HG03280 (cell line): Measurements from ENCODE around the gene ZMYND11.
A peak's percentile ranks its signal among the peaks of the same experiment; 100 is the strongest.
"Not testable (repeated sequence)": the region's sequence is repeated elsewhere in the genome, so short reads cannot be mapped to it uniquely, and the experiment has no call there.

Experiments
- ATAC-seq: cut with Tn5 transposase; IDR thresholded peaks from one replicate; pipeline ENCODE4 v1.9.1; 2021; ENCODE audit warnings: mild to moderate bottlenecking, moderate library complexity; ENCODE audit not compliant: unreplicated experiment

ZMYND11 gene

DNA sequence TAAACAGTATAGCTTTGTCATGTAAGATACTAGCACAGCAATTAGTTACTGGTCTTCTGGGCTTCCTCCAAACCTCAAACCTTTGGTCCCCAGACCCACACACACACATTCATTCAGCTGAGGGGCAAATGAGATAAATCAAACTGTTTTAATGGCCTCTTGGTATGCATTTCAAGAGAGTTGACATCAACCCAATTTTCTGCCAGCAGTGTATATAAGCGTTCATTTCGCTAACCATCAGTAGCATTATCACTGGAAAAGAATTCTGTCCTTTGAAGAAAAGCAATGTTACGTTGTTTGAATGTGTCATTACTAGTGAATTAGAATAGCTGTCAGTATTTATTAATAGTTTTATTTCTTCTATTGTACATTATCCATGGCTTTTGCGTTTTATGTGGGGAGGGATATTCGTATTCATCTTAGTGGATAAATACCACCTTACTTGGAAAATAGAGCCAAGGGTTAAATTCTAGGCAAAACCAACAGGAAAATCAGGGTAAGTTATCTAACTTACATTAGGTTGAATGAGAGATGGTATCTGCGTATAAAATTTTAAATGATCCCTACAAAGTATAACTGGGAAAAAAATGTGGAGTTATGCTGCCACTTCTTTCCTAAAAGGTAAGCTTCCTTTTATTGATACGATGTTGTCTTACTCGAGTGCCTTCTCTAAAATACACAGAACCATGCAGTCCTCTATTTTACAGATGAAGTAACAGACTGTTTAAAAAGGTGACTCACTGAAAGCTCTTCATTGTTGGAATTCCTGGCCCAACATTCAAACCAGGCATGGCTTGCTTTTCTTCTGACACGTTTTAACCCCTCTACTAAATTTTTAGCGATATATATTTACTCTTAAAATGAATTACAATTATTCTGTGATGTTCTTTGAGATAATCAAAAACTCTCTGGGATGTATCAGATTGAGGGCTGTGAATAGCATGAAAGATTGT, 2.0 kb upstream of the ZMYND11 start:
- no peak for ATAC-seq

DNA sequence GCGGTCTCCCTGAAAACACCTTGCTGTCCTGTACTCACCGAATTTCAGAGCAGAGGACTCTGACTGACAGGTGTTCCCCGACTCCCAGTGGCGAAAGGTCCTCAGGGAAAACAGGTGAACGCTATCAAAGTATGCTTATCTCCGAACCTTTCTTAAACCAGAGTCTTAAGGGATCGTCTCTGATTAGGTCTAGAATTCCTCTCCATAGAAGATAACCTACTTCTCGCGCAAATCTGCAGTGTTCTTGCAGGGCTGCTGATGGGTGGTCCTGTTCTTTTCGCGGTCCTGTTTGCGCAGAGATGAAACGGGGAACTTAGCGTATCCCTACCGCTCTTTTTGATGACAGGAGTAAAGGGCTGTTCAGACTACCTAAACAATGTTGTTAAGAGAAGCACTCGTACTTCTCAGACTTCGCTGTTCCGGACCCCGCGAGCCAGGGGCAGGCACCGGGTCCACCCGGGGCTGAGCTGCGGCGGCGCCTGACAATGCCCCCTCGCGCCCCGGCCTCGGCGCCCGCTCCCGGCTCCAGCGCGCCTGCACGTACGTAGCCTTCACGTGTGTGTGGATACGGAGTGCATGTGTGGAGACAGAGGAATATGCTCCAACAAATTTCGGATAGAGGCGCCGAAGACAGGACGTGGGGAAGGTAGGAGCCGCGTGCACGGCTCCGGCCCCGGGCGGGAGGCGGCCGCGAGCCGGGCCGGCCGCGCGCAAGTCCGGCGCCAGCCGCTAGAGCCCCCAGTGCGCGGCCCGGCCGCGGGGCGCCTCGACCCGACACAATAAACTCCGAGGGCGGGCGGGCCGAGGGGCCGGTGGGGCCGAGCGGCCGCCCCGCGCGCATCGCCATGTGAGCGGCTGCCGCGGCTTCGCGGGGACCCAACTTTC, 766 bp upstream of the ZMYND11 start:
- peak; percentile 49 for ATAC-seq

- peak; percentile 35 for ATAC-seq
Measured at GRCh38 chr10:135601-136464, 578 bp downstream of the ZMYND11 start.

DNA sequence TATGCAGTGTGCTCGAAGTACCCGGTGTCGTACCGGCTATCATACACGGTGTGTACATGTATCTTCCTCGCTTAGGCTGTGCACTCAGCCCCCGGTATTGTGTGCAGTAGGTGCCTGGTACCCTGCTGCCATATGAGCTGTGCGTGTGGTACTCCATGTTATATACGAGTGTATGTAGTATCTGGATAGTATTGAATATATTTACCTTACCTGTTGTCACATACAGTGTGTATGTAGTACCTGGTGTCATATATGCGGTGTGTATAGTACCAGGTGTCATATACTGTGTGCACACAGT, 1.2 kb downstream of the ZMYND11 start:
- ATAC-seq = no peak

- ATAC-seq = peak; percentile 26
Measured at GRCh38 chr10:137031-137430, 1.8 kb downstream of the ZMYND11 start.

DNA sequence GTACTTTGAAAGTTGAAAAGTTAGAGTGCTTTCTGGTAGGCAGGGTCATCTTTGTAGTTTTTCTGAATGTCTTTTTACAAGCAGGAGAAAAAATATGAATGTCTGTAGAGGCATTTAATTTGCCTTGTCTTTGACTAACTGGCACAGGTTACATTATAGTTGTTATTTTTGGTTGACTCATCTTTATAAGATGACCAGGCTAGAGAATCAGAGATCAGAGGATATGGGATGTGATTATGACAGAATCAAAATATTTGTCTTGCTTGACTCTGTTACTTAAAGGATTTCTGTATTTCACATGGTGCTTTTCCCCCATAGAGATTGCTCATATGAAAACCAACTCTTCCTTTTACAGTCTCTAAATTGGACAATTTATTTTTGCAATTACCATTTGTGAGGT, 2.4 kb downstream of the ZMYND11 start:
- ATAC-seq = no peak

DNA sequence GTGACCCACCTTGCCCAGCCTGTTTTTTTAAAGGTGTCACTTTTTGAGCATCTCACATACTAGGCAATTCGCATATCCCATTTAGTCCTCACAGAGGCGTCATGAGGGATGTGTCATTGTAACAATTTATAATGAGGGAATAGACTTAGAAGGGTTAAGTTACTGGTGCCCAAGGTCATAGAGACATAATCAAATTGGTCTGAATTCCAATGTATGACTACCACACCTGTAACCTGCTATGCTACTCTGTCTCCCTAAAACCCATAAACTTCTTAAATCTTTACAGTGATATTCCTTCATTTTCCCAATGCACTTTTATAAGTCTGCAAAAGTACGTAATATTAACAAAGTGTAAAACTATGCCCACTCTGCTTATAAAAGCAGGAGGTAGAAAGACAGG, 7.1 kb downstream of the ZMYND11 start:
- no peak for ATAC-seq

DNA sequence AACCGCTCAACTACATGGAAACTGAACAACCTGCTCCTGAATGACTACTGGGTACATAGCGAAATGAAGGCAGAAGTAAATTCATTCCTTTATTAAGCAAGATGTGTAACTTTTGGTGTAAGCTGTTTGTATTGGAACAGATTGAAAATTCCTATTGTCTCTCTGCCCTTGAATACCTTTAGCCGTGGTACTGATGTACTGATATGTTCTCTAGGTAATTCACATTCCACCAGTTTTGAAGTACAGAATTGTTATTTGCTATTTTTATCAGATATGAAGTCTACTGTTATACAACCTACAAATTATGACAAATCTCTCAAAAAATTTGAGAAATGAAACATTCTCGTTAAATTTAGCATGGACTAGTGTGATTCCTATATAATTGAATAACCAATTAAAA, 17.7 kb downstream of the ZMYND11 start:
- no peak for ATAC-seq

DNA sequence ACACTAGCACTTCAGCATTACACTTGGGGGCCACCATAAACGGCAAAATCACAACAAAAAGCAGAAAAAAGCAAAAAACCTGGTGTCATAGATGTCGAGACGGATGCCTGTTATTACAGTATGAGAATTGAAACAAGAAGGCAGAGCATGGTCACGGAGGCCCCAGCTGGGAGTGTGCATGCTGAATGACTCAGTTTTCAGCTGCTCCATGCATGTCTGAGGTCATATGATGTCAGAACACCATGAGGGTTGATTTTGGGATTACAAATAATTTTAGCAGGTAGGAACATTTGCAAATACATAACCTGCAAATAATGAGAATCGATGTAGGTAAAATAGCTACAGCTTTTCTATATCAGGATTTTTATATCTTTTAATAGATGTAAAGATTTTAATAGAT, 19.1 kb downstream of the ZMYND11 start:
- no peak for ATAC-seq

DNA sequence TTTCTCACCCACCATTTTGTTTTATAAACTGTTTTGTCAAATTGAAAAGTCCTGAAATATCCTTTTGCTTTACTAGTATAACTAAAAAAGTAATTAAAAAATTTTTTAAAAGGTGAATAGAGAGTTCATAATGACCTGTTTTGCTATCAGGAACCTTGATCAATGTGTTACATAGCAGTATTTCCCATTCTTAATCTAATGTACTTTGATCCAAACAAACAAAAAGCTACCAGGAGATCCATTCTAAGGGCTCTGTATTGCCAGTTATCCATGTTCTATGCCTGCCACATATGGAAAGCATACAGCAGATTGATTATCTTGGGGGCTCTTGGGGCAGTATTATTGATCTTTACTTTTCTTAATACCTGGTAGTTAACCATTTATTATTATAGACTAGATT, 32.1 kb downstream of the ZMYND11 start:
- no peak for ATAC-seq

DNA sequence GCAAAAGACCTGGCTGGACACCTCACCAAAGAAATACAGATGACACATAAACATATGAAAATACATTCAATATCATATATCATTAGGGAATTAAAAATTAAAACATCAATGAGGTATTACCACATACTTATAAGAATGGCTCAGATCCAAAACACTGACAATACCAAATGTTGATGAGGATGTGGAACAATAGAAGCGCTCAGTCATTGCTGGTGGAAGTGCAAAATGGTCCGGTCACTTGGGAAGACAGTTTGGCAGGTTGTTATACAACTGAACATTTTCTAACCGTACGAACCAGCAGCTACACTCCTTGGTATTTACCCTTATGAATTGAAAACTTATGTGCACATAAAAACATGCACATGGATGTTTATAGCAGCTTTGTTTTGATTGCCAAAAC, 38.5 kb downstream of the ZMYND11 start:
- no peak for ATAC-seq

DNA sequence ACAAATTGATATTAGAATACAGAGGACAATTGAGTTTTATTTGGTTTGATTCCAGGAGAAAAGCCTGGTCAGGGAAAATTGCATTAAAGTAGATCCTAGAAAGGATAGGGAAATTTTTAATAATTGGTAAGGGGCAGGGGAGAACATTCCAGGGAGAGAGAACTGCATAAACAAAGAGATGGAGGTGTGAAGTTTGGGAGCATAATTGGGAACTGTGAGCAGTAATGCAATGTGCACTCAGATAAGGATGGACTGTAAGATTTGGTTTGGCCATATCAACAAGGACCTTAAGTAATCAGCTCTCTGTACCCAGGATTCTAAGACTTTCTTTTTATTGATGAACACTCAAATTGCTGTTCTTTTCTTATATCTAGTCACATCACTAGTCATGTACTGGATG, 41.4 kb downstream of the ZMYND11 start:
- no peak for ATAC-seq

DNA sequence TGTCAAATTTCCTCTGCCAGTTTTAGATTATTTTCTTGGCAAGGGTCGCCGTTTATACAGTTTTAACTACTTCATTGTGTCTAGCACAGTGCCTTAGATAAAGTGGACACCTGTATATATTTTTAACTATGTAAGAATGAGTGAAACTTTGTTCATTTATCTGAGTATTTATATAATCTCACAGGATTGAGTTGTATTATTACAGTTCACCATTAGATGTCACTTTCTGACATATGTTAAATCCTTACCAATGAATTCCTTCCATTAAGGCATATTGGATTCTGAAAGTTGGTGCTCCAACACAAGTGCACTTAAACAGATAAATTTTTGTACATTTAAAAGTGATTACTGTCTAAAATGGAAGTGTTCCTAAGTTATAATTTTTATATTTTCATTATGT, 43.0 kb downstream of the ZMYND11 start:
- ATAC-seq = no peak

DNA sequence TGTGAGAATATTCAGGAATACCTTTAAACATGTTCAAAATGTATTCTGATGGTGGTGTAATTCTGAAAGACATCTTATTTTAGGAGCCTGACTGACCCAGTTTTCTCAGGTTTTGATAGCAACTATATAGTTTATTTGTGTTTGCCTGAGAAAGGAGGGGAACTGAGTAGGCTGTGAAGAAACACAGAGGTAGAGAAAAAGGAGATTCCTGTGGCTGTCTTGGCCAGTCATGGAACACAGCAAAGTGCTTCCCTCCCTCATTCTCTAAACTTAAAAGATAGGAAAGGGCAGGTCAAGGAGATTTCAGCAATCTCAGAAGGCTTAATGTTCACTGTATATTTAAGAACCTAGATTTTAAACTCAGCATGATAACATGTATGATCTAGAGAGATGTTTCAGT, 43.5 kb downstream of the ZMYND11 start:
- no peak for ATAC-seq

- no peak for ATAC-seq
Measured at GRCh38 chr10:182441-183201, 47.4 kb downstream of the ZMYND11 start.

DNA sequence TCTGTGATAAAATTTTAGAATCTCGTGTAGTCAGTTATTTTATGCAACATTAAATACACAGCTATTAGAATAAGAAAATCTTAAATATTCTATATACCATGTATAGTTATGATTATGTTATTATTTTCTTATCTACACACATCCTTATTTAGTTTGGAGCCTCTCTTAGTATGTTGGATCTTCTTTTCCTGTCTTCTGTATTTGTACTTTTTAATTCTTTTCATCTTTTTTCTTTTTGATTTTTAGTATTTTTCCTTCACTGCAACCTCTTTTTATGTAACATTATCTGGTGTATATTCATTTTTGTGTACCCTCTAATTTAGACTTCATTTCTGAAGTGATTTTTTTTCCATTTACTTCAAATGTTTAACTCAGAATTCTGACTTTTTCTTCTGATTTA, 48.9 kb downstream of the ZMYND11 start:
- no peak for ATAC-seq

GRCh38 chr10:184911-185310, 49.7 kb downstream of the ZMYND11 start:
- no peak for ATAC-seq

GRCh38 chr10:185571-185970, 50.3 kb downstream of the ZMYND11 start:
- not testable (repeated sequence) for ATAC-seq

GRCh38 chr10:186911-187310, 51.7 kb downstream of the ZMYND11 start:
- no peak for ATAC-seq

DNA sequence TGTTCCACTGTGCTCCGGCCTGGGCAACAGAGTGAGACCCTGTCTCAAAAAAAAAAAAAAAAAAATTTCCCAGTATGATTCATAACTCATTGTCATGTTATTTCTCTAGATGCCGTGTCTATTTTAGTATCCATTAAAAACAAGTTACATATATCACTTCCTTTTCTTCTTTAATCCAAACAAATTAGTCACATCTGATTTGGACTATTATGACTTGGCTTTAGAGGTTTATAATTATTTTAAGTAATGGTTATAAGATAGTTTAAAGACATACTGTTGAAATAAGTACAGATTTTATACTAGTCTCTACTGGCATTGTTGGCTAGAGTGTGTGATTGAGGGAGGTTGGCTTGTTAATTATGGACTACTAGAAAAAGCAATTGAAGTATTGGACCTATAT, 53.3 kb downstream of the ZMYND11 start:
- ATAC-seq = no peak
